WERI-Rb-1 (cell line): ENCODE results near the gene SERPINF2.
A peak's percentile ranks its signal among the peaks of the same experiment; 100 is the strongest.
"Not testable (repeated sequence)": the region's sequence is repeated elsewhere in the genome, so short reads cannot be mapped to it uniquely, and the experiment has no call there.

Experiments
- DNase-seq: peaks from one replicate; pipeline ENCODE4 v3.0.0-alpha.2; 2020
- H3K27ac ChIP-seq: fragments of 250-450 bp; sonication (Bioruptor Pico); 2 replicates; pipeline ENCODE4 v1.5.1; 2020; ENCODE audit warnings: mild to moderate bottlenecking, moderate library complexity
- H3K27me3 ChIP-seq: fragments of 250-450 bp; sonication (Bioruptor Pico); 2 replicates; pipeline ENCODE4 v1.5.1; 2021; ENCODE audit warnings: mild to moderate bottlenecking, low read depth, moderate library complexity; ENCODE audit not compliant: insufficient read depth, severe bottlenecking
- H3K36me3 ChIP-seq: fragments of 250-450 bp; sonication (Bioruptor Pico); 2 replicates; pipeline ENCODE4 v1.5.1; 2020; ENCODE audit warnings: mild to moderate bottlenecking, moderate library complexity
- H3K4me3 ChIP-seq: 2 replicates; pipeline ENCODE4 v1.5.1; 2011; ENCODE audit warnings: low read depth, mild to moderate bottlenecking, control low read depth, low read length
- H3K9me3 ChIP-seq: fragments of 250-450 bp; sonication (Bioruptor Pico); 2 replicates; pipeline ENCODE4 v1.5.1; 2021; ENCODE audit warnings: mild to moderate bottlenecking, moderate library complexity; ENCODE audit not compliant: severe bottlenecking
- CTCF ChIP-seq: IDR thresholded peaks from 2 replicates; pipeline ENCODE4 v1.5.1; 2011; ENCODE audit warnings: low read depth, mild to moderate bottlenecking, control low read depth, inconsistent platforms, low read length

Gene SERPINF2

GRCh38 chr17:1742371-1743087 lies at the start of gene SERPINF2:
Gene SERPINF2, plus strand, starts transcription at chr17:1742871. Its CDS starts 2,125 bp downstream, at chr17:1744996.
- Histone ChIP-seq H3K27me3 (no peaks in the 10 kb centered on the region), H3K4me3 (no peak within 1 kb of the TSS), H3K36me3 (peaks cover 1% of the 10 kb centered on the region; the same call in 1 of the 2 replicates), H3K9me3 (no peaks in the 10 kb centered on the region), H3K27ac (no peak within 1 kb of the TSS; the same call in 1 of the 2 replicates)
- peak; percentile 50 for DNase-seq
- no peak for TF ChIP-seq CTCF

- H3K27ac ChIP-seq, result no peak overlapping the region
- no peak overlapping the region for H3K4me3 ChIP-seq
- H3K9me3 ChIP-seq, result no peaks in the 10 kb centered on the region
- H3K36me3 ChIP-seq, result no peaks in the 10 kb centered on the region
- no peak for TF ChIP-seq CTCF
- DNase-seq, result no peak
- no peaks in the 10 kb centered on the region for H3K27me3 ChIP-seq
Measured at GRCh38 chr17:1693339-1693738, 49.3 kb upstream of the SERPINF2 start.

GRCh38 chr17:1695365-1695764 lies 47.3 kb upstream of the SERPINF2 start:
- no peak for TF ChIP-seq CTCF
- DNase-seq, result no peak

GRCh38 chr17:1697681-1698080 lies 45.0 kb upstream of the SERPINF2 start:
- H3K36me3 ChIP-seq, result no peaks in the 10 kb centered on the region
- H3K4me3 ChIP-seq, result no peak overlapping the region
- no peaks in the 10 kb centered on the region for H3K27me3 ChIP-seq
- no peak for DNase-seq
- no peaks in the 10 kb centered on the region for H3K9me3 ChIP-seq
- no peak overlapping the region for H3K27ac ChIP-seq
- TF ChIP-seq CTCF, result no peak

More at GRCh38 chr17:1695365-1695764, 47.3 kb upstream of the SERPINF2 start:
- H3K4me3 ChIP-seq, result no peak overlapping the region
- no peaks in the 10 kb centered on the region for H3K27me3 ChIP-seq
- no peaks in the 10 kb centered on the region for H3K36me3 ChIP-seq
- no peak overlapping the region for H3K27ac ChIP-seq
- H3K9me3 ChIP-seq, result no peaks in the 10 kb centered on the region

- H3K27ac ChIP-seq, H3K4me3 ChIP-seq, H3K27me3 ChIP-seq, H3K9me3 ChIP-seq, H3K36me3 ChIP-seq, DNase-seq: not testable (repeated sequence)
Measured at GRCh38 chr17:1699891-1700290, 42.8 kb upstream of the SERPINF2 start.

- H3K36me3 ChIP-seq, result no peaks in the 10 kb centered on the region
- no peak for DNase-seq
- no peak overlapping the region for H3K4me3 ChIP-seq
- no peaks in the 10 kb centered on the region for H3K9me3 ChIP-seq
- no peak overlapping the region for H3K27ac ChIP-seq
- H3K27me3 ChIP-seq, result no peaks in the 10 kb centered on the region
- TF ChIP-seq CTCF, result no peak
Measured at GRCh38 chr17:1703063-1703462, 39.6 kb upstream of the SERPINF2 start.
